Tibial nerve (tissue), 3 donors: Measurements from ENCODE around the gene ZNF91.

Experiments
- CTCF ChIP-seq, 5 experiments: fragments of 200-600 bp in 3 of 5; fragments of 450-650 bp in 2 of 5; sonication (generic) in 3 of 5; IDR thresholded peaks; one replicate each; pipeline ENCODE4 v1.5.1; 2016 to 2019; ENCODE audit warnings: antibody characterized with exemption in 5 of 5, mild to moderate bottlenecking in 3 of 5, moderate library complexity in 2 of 5
- POLR2A ChIP-seq, 2 donors: fragments of 450-650 bp; IDR thresholded peaks; one replicate each; pipeline ENCODE4 v1.6.1; 2017; ENCODE audit warnings: antibody characterized with exemption in 2 of 2, mild to moderate bottlenecking in 2 of 2, moderate library complexity in 2 of 2

- no peak for TF ChIP-seq CTCF (IDR thresholded peaks at IDR 0.05)
- TF ChIP-seq POLR2A (IDR thresholded peaks at IDR 0.05): no peak
Measured at GRCh38 chr19:23384858-23385257, 10.4 kb downstream of the ZNF91 start.
